ENCODE results near the gene DPP4.

The DPP4 gene

DNA sequence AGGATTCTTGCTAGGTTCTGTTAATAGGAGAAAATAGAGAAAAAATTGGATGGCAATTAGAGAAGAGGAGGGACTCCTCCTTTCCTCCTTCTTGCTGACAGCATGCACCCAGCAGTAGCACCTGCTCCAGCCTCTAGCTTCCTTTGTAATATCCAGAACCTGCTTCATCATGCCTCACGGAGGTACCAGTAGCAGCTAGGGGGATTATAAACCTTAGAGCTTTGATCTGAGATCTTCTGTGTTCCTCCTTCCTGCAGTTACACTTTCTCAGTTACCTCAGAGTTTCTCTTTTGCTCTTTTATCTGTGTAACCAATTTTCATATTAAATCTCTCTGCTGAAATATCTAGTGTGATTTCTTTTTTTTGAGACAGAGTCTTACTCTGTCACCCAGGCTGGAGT is 16.6 kb downstream of the DPP4 start:
- H2BK120ac ChIP-seq (ENCODE audit: low read depth, low read length), result no peak overlapping the region
- no peak overlapping the region for H3K4ac ChIP-seq (ENCODE audit: low read length)
- no peak overlapping the region for H4K8ac ChIP-seq (ENCODE audit: low read depth, low read length)
- DNase-seq (ENCODE audit: low spot score), result no peak
- no peak overlapping the region for H3K14ac ChIP-seq (ENCODE audit: low read length)
- H3K36me3 ChIP-seq (replicated peaks in 1 of 2; ENCODE audit: control insufficient read depth in 2 of 2, insufficient read depth in 2 of 2, low read length in 2 of 2), result no peaks in the 10 kb centered on the region
- H3K9me3 ChIP-seq (replicated peaks in 1 of 2; ENCODE audit: control insufficient read depth in 2 of 2, insufficient read depth in 1 of 2, low read depth in 1 of 2, low read length in 2 of 2), result peaks cover 3 to 4% of the 10 kb centered on the region in 2 donors
- H3K27me3 ChIP-seq (ENCODE audit: control insufficient read depth in 3 of 3, insufficient read depth in 3 of 3, low read depth in 1 of 3, low read length in 3 of 3), result no peaks in the 10 kb centered on the region
- no CpG with 5 or more reads among the region's 1 CpG for WGBS, 2 donors (ENCODE audit: extremely low coverage in 2 of 2, insufficient read length in 2 of 2, insufficient replicate concordance in 1 of 2)
- H3K4me1 ChIP-seq (ENCODE audit: control insufficient read depth in 2 of 2, insufficient read depth in 1 of 2, low read depth in 1 of 2, low read length in 2 of 2), result no peaks in the 10 kb centered on the region
- no peak overlapping the region for H3K27ac ChIP-seq (replicated peaks; ENCODE audit: low read length)
- no peak overlapping the region for H2BK5ac ChIP-seq (ENCODE audit: low read length)
- H2AK5ac ChIP-seq (ENCODE audit: low read depth, low read length), result no peak overlapping the region
- H3K4me2 ChIP-seq (ENCODE audit: insufficient read depth, low read length, poor library complexity, severe bottlenecking), result no peak overlapping the region
- H2AFZ ChIP-seq (ENCODE audit: low read length), result no peak overlapping the region
- no peak overlapping the region for H3K23ac ChIP-seq (ENCODE audit: low read depth, low read length, poor library complexity)
- H2BK15ac ChIP-seq (ENCODE audit: low read length), result no peak overlapping the region
- no peak overlapping the region for H3K4me3 ChIP-seq (ENCODE audit: low read length in 2 of 2)
- H4K91ac ChIP-seq (ENCODE audit: low read depth, low read length, poor library complexity), result no peak overlapping the region
- H3K9ac ChIP-seq (ENCODE audit: low read depth, low read length, poor library complexity), result no peak overlapping the region
- H3K79me1 ChIP-seq (ENCODE audit: low read depth, low read length), result no peaks in the 10 kb centered on the region
- H3K18ac ChIP-seq (ENCODE audit: low read length), result no peak overlapping the region
- no peak overlapping the region for H2BK12ac ChIP-seq (ENCODE audit: low read length)

DNA sequence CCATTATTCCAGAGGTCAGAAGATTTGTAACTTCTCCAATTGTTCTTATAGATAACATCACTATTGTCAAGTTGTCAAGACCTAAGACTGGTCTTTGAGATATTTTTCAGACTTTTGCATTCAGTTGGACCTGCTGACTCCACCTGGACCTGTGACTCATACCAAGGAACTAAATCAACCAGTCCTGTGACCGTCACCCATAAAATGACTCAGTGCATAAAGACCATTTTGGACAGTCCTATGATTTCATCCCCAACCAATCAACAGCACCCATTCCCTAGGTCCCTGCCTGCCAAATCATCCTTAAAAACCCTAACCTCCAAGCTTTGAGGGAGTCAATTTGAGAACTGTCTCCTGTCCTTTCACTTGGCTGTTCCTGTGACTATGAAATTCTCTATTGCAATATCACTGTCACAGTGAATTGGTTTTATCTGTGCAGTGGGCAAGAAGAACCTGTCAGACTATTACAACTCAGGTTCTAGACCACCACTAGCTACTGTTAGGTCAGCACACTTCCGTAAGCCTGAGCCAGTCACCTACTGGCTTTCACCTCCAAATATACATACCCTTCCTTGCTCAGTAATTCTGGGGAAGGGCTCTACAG is 17.1 kb downstream of the DPP4 start:
- H3K27ac ChIP-seq (replicated peaks; ENCODE audit: low read length), result no peak overlapping the region
- no CpG with 5 or more reads among the region's 2 CpGs for WGBS, 2 donors (ENCODE audit: extremely low coverage in 2 of 2, insufficient read length in 2 of 2, insufficient replicate concordance in 1 of 2)
- no peaks in the 10 kb centered on the region for H3K27me3 ChIP-seq (ENCODE audit: control insufficient read depth in 3 of 3, insufficient read depth in 3 of 3, low read depth in 1 of 3, low read length in 3 of 3)
- H2AK5ac ChIP-seq (ENCODE audit: low read depth, low read length), result no peak overlapping the region
- no peak for DNase-seq (ENCODE audit: low spot score)
- H3K4ac ChIP-seq (ENCODE audit: low read length), result no peak overlapping the region
- H3K9ac ChIP-seq (ENCODE audit: low read depth, low read length, poor library complexity), result no peak overlapping the region
- H2BK5ac ChIP-seq (ENCODE audit: low read length), result no peak overlapping the region
- H3K4me3 ChIP-seq (ENCODE audit: low read length in 2 of 2), result no peak overlapping the region
- H2AFZ ChIP-seq (ENCODE audit: low read length), result no peak overlapping the region
- no peak overlapping the region for H3K18ac ChIP-seq (ENCODE audit: low read length)
- no peaks in the 10 kb centered on the region for H3K36me3 ChIP-seq (replicated peaks in 1 of 2; ENCODE audit: control insufficient read depth in 2 of 2, insufficient read depth in 2 of 2, low read length in 2 of 2)
- H2BK120ac ChIP-seq (ENCODE audit: low read depth, low read length), result no peak overlapping the region
- no peak overlapping the region for H2BK15ac ChIP-seq (ENCODE audit: low read length)
- no peak overlapping the region for H3K23ac ChIP-seq (ENCODE audit: low read depth, low read length, poor library complexity)
- no peak overlapping the region for H4K91ac ChIP-seq (ENCODE audit: low read depth, low read length, poor library complexity)
- H3K4me1 ChIP-seq (ENCODE audit: control insufficient read depth in 2 of 2, insufficient read depth in 1 of 2, low read depth in 1 of 2, low read length in 2 of 2), result no peaks in the 10 kb centered on the region
- no peak overlapping the region for H2BK12ac ChIP-seq (ENCODE audit: low read length)
- H3K9me3 ChIP-seq (replicated peaks in 1 of 2; ENCODE audit: control insufficient read depth in 2 of 2, insufficient read depth in 1 of 2, low read depth in 1 of 2, low read length in 2 of 2), result peaks cover 2 to 4% of the 10 kb centered on the region in 2 donors
- no peaks in the 10 kb centered on the region for H3K79me1 ChIP-seq (ENCODE audit: low read depth, low read length)
- no peak overlapping the region for H4K8ac ChIP-seq (ENCODE audit: low read depth, low read length)
- H3K4me2 ChIP-seq (ENCODE audit: insufficient read depth, low read length, poor library complexity, severe bottlenecking), result no peak overlapping the region
- no peak overlapping the region for H3K14ac ChIP-seq (ENCODE audit: low read length)

DNA sequence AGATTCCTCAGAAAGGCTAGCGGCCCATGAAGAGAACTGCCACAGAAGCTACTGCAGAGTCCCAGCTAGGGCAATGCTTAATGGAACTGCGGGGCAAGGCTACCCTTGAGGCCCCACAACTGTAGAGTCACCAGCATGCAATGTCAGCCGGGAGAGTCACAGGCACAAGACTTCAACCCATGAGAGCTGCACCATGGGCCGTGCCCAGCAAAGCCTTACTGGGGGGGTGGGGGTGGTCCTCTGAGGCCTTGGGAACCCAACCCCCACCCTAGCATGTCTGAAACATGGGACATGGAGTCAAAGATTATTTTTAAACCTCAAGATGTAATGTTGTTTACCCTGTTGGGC is 20.2 kb downstream of the DPP4 start:
- H3K36me3 ChIP-seq (replicated peaks in 1 of 2; ENCODE audit: control insufficient read depth in 2 of 2, insufficient read depth in 2 of 2, low read length in 2 of 2), result no peaks in the 10 kb centered on the region
- H3K14ac ChIP-seq (ENCODE audit: low read length), result no peak overlapping the region
- WGBS, 2 donors (ENCODE audit: extremely low coverage in 2 of 2, insufficient read length in 2 of 2, insufficient replicate concordance in 1 of 2), result no CpG with 5 or more reads among the region's 4 CpGs
- peaks cover 2 to 4% of the 10 kb centered on the region in 2 donors for H3K9me3 ChIP-seq (replicated peaks in 1 of 2; ENCODE audit: control insufficient read depth in 2 of 2, insufficient read depth in 1 of 2, low read depth in 1 of 2, low read length in 2 of 2)
- H2AK5ac ChIP-seq (ENCODE audit: low read depth, low read length), result no peak overlapping the region
- no peak overlapping the region for H3K9ac ChIP-seq (ENCODE audit: low read depth, low read length, poor library complexity)
- no peak overlapping the region for H4K91ac ChIP-seq (ENCODE audit: low read depth, low read length, poor library complexity)
- no peak overlapping the region for H2BK5ac ChIP-seq (ENCODE audit: low read length)
- no peak overlapping the region for H3K18ac ChIP-seq (ENCODE audit: low read length)
- no peak overlapping the region for H2BK15ac ChIP-seq (ENCODE audit: low read length)
- no peak overlapping the region for H3K27ac ChIP-seq (replicated peaks; ENCODE audit: low read length)
- no peak overlapping the region for H3K4me2 ChIP-seq (ENCODE audit: insufficient read depth, low read length, poor library complexity, severe bottlenecking)
- H3K4ac ChIP-seq (ENCODE audit: low read length), result no peak overlapping the region
- DNase-seq (ENCODE audit: low spot score), result no peak
- H2BK12ac ChIP-seq (ENCODE audit: low read length), result no peak overlapping the region
- no peak overlapping the region for H4K8ac ChIP-seq (ENCODE audit: low read depth, low read length)
- H2BK120ac ChIP-seq (ENCODE audit: low read depth, low read length), result no peak overlapping the region
- H3K23ac ChIP-seq (ENCODE audit: low read depth, low read length, poor library complexity), result no peak overlapping the region
- no peak overlapping the region for H2AFZ ChIP-seq (ENCODE audit: low read length)
- no peaks in the 10 kb centered on the region for H3K27me3 ChIP-seq (ENCODE audit: control insufficient read depth in 3 of 3, insufficient read depth in 3 of 3, low read depth in 1 of 3, low read length in 3 of 3)
- no peaks in the 10 kb centered on the region for H3K79me1 ChIP-seq (ENCODE audit: low read depth, low read length)
- no peaks in the 10 kb centered on the region for H3K4me1 ChIP-seq (ENCODE audit: control insufficient read depth in 2 of 2, insufficient read depth in 1 of 2, low read depth in 1 of 2, low read length in 2 of 2)
- no peak overlapping the region for H3K4me3 ChIP-seq (ENCODE audit: low read length in 2 of 2)

DNA sequence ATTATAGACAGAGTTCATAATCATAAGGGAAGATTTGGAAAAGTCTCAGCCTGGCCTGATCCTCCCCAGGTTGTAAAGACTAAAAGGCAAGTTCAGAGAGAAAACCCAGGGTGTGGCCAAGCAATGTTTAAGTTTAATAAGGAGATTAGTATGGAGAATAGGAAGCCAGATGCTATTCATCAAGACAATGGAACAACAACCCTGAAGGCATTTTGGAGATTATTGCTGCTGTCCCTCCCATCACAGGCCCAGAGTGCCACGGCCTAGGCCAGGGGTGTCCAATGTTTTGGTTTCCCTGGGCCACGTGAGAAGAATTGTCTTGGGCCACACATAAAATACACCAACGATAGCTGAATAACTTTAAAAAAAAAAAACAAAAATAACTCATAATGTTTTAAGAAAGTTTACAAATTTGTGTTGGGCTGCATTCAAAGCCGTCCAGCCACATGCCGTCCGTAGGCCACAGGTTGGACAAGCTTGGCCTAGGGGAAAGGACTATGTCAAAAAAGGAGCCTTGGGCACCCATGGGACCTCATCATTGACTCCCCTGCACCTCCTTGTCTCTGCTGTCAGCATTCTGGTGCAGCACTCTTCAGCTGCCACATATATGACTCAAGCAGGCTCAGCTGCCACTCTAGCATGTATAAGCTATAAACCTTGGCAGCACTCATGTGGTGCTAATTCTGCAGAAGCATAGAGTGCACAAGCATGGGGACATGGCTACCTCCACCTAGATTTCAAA is 20.8 kb downstream of the DPP4 start:
- Histone ChIP-seq H4K91ac (ENCODE audit: low read depth, low read length, poor library complexity) (no peak overlapping the region), H3K18ac (ENCODE audit: low read length) (no peak overlapping the region), H3K4me1 (ENCODE audit: control insufficient read depth in 2 of 2, insufficient read depth in 1 of 2, low read depth in 1 of 2, low read length in 2 of 2) (no peaks in the 10 kb centered on the region), H2AFZ (ENCODE audit: low read length) (no peak overlapping the region), H3K79me1 (ENCODE audit: low read depth, low read length) (no peaks in the 10 kb centered on the region), H3K27ac (replicated peaks; ENCODE audit: low read length) (no peak overlapping the region), H2BK12ac (ENCODE audit: low read length) (no peak overlapping the region), H2AK5ac (ENCODE audit: low read depth, low read length) (no peak overlapping the region), H3K9ac (ENCODE audit: low read depth, low read length, poor library complexity) (no peak overlapping the region), H2BK5ac (ENCODE audit: low read length) (no peak overlapping the region), H3K27me3 (ENCODE audit: control insufficient read depth in 3 of 3, insufficient read depth in 3 of 3, low read depth in 1 of 3, low read length in 3 of 3) (no peaks in the 10 kb centered on the region), H2BK120ac (ENCODE audit: low read depth, low read length) (no peak overlapping the region), H3K4me3 (ENCODE audit: low read length in 2 of 2) (no peak overlapping the region), H3K9me3 (replicated peaks in 1 of 2; ENCODE audit: control insufficient read depth in 2 of 2, insufficient read depth in 1 of 2, low read depth in 1 of 2, low read length in 2 of 2) (peaks cover 2 to 4% of the 10 kb centered on the region in 2 donors), H3K4me2 (ENCODE audit: insufficient read depth, low read length, poor library complexity, severe bottlenecking) (no peak overlapping the region), H4K8ac (ENCODE audit: low read depth, low read length) (no peak overlapping the region), H3K14ac (ENCODE audit: low read length) (no peak overlapping the region), H3K23ac (ENCODE audit: low read depth, low read length, poor library complexity) (no peak overlapping the region), H3K4ac (ENCODE audit: low read length) (no peak overlapping the region), H3K36me3 (replicated peaks in 1 of 2; ENCODE audit: control insufficient read depth in 2 of 2, insufficient read depth in 2 of 2, low read length in 2 of 2) (no peaks in the 10 kb centered on the region), H2BK15ac (ENCODE audit: low read length) (no peak overlapping the region)
- no peak for DNase-seq (ENCODE audit: low spot score)
- no CpG with 5 or more reads among the region's 6 CpGs for WGBS, 2 donors (ENCODE audit: extremely low coverage in 2 of 2, insufficient read length in 2 of 2, insufficient replicate concordance in 1 of 2)
